GM13976 (cell line): Measurements from ENCODE around the gene PRR11.

Experiments used
- DNase-seq: peaks from one replicate; pipeline ENCODE4 v3.0.0; 2012; ENCODE audit warnings: low spot score
- CTCF ChIP-seq: IDR thresholded peaks from 2 replicates; pipeline ENCODE4 v1.5.1; 2012; ENCODE audit warnings: borderline replicate concordance, mild to moderate bottlenecking; ENCODE audit not compliant: insufficient read depth; ENCODE audit errors: extremely low read depth, missing control alignments, control extremely low read depth
- in situ Hi-C: fragments of 300-500 bp; cut with MboI; formaldehyde crosslinking; loops from one replicate; pipeline ENCODE4 v1.12.0; 2022; ENCODE audit warnings: low sequenced_read_pairs, mixed read lengths, inconsistent platforms; ENCODE audit not compliant: unreplicated experiment

PRR11 gene

GRCh38 chr17:59111539-59111938 lies 44.0 kb upstream of the PRR11 start:
- in situ Hi-C loops = no loop called here
- TF ChIP-seq CTCF = no peak

GRCh38 chr17:59115474-59115873 lies 40.1 kb upstream of the PRR11 start:
- TF ChIP-seq CTCF = no peak
- no peak for DNase-seq
- in situ Hi-C loops = no loop called here

More at GRCh38 chr17:59111539-59111938, 44.0 kb upstream of the PRR11 start:
- DNase-seq = no peak

- TF ChIP-seq CTCF = no peak
- in situ Hi-C loops = no loop called here
- no peak for DNase-seq
Observed at GRCh38 chr17:59121901-59122480, 33.6 kb upstream of the PRR11 start.

GRCh38 chr17:59124665-59125064 lies 30.9 kb upstream of the PRR11 start:
- no peak for TF ChIP-seq CTCF
- in situ Hi-C loops = no loop called here

GRCh38 chr17:59126809-59127417 lies 28.6 kb upstream of the PRR11 start:
- DNase-seq = no peak
- TF ChIP-seq CTCF = no peak
- in situ Hi-C loops = no loop called here

More at GRCh38 chr17:59124665-59125064, 30.9 kb upstream of the PRR11 start:
- peak; percentile 36 for DNase-seq

- TF ChIP-seq CTCF = no peak
- in situ Hi-C loops = no loop called here
- DNase-seq = no peak
Observed at GRCh38 chr17:59129814-59130213, 25.7 kb upstream of the PRR11 start.
